Heart left ventricle (tissue), 13 donors: ENCODE data around the gene SERPING1.

Experiments
- POLR2A ChIP-seq, 2 donors: fragments of 450-650 bp; IDR thresholded peaks; one replicate each; pipeline ENCODE4 v1.6.1; 2017; ENCODE audit warnings: antibody characterized with exemption in 2 of 2, mild to moderate bottlenecking in 2 of 2, moderate library complexity in 2 of 2
- TF ChIP-seq, protein P1 (sequence below), 12 donors: fragments of 200-600 bp; sonication (generic) in 4 of 12; IDR thresholded peaks; one replicate each; pipeline versions ENCODE4 v1.5.0 to v1.8.0; 2018 to 2022; ENCODE audit warnings: antibody characterized with exemption in 12 of 12, mild to moderate bottlenecking in 5 of 12
- donor health status: ischemic (EF 13 %, LVEDD 7.1; RV severe dilation, severe dysfunction).
- donor health status: DM: no; HTN: yes; CAD: no.
- donor health status: DM: no; HTN: no; CAD: no.
- donor health status: ischemic (EF 25% LVEDD 6.9; RV normal size, moderate dysfunction).
- donor health status: ischemic (EF 25% LVEDD 5.7; RV mildly dilated, moderate dysfunction).
- donor health status: ischemic (EF 35%, LVEDD 5.7; RV mildly dilated, moderate dysfunction).
- donor health status: nonischemic (EF 11% LVEDD 7.7; RV severe dilation, severe dysfunction).
- donor health status: DM: yes; HTN: yes; CAD: no.
- donor health status: PGD.
- donor health status: ischemic (EF 29% LVEDD 5.4; RV normal size, mild dysfunction).
- donor health status: nonischemic (EF 23%, LVEDD 6.1; RV moderate dilation, normal function).

DNA sequence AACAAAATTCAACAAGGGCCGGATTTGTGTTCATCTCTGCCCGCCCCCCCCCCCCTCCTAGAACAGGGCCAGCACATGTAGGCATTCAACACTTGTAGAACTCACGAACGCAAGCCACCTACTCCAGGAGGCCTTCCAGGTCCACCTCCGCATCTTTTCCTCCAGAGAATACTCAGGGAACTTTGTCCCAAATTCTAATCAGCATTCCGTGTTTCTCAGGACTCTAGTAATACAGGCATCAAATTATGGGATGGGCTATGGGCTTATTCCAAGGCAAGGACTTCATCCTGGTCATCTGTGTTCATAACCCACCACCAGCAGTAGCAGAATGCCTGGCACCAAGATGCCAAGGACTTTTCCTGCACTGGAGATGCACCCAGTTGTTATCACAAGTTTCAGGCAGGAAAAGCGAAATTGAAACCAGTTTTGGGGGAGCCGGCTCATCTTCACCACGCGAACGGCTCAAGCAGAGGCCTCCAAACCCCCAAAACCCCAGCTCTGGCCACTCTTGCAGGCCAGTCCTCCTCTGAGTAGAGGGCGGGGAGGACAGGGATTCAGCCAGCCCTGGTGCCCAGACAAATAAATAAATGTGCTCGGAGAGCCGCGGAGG is 30.5 kb upstream of the SERPING1 start:
- TF ChIP-seq, protein P1, sequence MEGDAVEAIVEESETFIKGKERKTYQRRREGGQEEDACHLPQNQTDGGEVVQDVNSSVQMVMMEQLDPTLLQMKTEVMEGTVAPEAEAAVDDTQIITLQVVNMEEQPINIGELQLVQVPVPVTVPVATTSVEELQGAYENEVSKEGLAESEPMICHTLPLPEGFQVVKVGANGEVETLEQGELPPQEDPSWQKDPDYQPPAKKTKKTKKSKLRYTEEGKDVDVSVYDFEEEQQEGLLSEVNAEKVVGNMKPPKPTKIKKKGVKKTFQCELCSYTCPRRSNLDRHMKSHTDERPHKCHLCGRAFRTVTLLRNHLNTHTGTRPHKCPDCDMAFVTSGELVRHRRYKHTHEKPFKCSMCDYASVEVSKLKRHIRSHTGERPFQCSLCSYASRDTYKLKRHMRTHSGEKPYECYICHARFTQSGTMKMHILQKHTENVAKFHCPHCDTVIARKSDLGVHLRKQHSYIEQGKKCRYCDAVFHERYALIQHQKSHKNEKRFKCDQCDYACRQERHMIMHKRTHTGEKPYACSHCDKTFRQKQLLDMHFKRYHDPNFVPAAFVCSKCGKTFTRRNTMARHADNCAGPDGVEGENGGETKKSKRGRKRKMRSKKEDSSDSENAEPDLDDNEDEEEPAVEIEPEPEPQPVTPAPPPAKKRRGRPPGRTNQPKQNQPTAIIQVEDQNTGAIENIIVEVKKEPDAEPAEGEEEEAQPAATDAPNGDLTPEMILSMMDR (IDR thresholded peaks at IDR 0.05): no peak
- no peak for TF ChIP-seq POLR2A (IDR thresholded peaks at IDR 0.05)
